Nephron (organoid): ENCODE results near the gene LTB4R2.

Experiments used
- H3K27ac Mint-ChIP-seq, 3 experiments: 2 replicates each; pipeline ENCODE4 v1.8.0; 2020; ENCODE audit warnings: mixed read lengths in 3 of 3, mild to moderate bottlenecking in 2 of 3, moderate library complexity in 1 of 3
- H3K27me3 Mint-ChIP-seq: 2 replicates; pipeline ENCODE4 v1.8.0; 2021; ENCODE audit warnings: low read depth, mild to moderate bottlenecking, moderate library complexity, mixed read lengths
- H3K36me3 Mint-ChIP-seq: 2 replicates; pipeline ENCODE4 v1.8.0; 2020; ENCODE audit warnings: low read depth, mixed read lengths
- H3K4me1 Mint-ChIP-seq: 2 replicates; pipeline ENCODE4 v1.8.0; 2020; ENCODE audit warnings: mixed read lengths
- H3K4me3 Mint-ChIP-seq, 3 experiments: 2 replicates each; pipeline ENCODE4 v1.8.0; 2020; ENCODE audit warnings: mild to moderate bottlenecking in 3 of 3, mixed read lengths in 3 of 3, moderate library complexity in 2 of 3
- H3K9me3 Mint-ChIP-seq: 2 replicates; pipeline ENCODE4 v1.8.0; 2020; ENCODE audit warnings: mixed read lengths
- CTCF ChIP-seq, 3 experiments: fragments of 200-600 bp; sonication (generic); IDR thresholded peaks; one replicate each; pipeline ENCODE4 v1.5.0; 2021; ENCODE audit warnings: antibody characterized with exemption in 3 of 3; ENCODE audit not compliant: unreplicated experiment in 3 of 3

The LTB4R2 gene

GRCh38 chr14:24309538-24310264, at the start of gene LTB4R2:
Gene LTB4R2, plus strand, starts transcription at chr14:24310140. Its CDS starts 525 bp downstream, at chr14:24310665.
- no peak within 1 kb of the TSS for H3K27ac Mint-ChIP-seq
- no peaks in the 10 kb centered on the region for H3K27me3 Mint-ChIP-seq
- no peak within 1 kb of the TSS for H3K4me3 Mint-ChIP-seq
- H3K36me3 Mint-ChIP-seq = peaks cover 33% of the 10 kb centered on the region
- H3K9me3 Mint-ChIP-seq = no peaks in the 10 kb centered on the region
- no peak for TF ChIP-seq CTCF (IDR thresholded peaks at IDR 0.05; ENCODE audit: unreplicated experiment in 3 of 3)
- peaks cover 5% of the 10 kb centered on the region for H3K4me1 Mint-ChIP-seq

- no peak overlapping the region for H3K27ac Mint-ChIP-seq
- no peaks in the 10 kb centered on the region for H3K36me3 Mint-ChIP-seq
- no peak for TF ChIP-seq CTCF (IDR thresholded peaks at IDR 0.05; ENCODE audit: unreplicated experiment in 3 of 3)
- H3K27me3 Mint-ChIP-seq = no peaks in the 10 kb centered on the region
- peaks cover 4% of the 10 kb centered on the region for H3K4me1 Mint-ChIP-seq
- H3K9me3 Mint-ChIP-seq = no peaks in the 10 kb centered on the region
- no peak overlapping the region for H3K4me3 Mint-ChIP-seq
These were observed 49.2 kb upstream of the LTB4R2 start for GRCh38 chr14:24260780-24261157.

GRCh38 chr14:24261256-24261968, 48.5 kb upstream of the LTB4R2 start:
- H3K4me3 Mint-ChIP-seq = no peak overlapping the region
- H3K27me3 Mint-ChIP-seq = no peaks in the 10 kb centered on the region
- no peaks in the 10 kb centered on the region for H3K9me3 Mint-ChIP-seq
- peaks cover 4% of the 10 kb centered on the region for H3K4me1 Mint-ChIP-seq
- no peak for TF ChIP-seq CTCF (IDR thresholded peaks at IDR 0.05; ENCODE audit: unreplicated experiment in 3 of 3)
- H3K36me3 Mint-ChIP-seq = no peaks in the 10 kb centered on the region
- no peak overlapping the region for H3K27ac Mint-ChIP-seq

GRCh38 chr14:24261969-24262327, 48.0 kb upstream of the LTB4R2 start:
- no peaks in the 10 kb centered on the region for H3K9me3 Mint-ChIP-seq
- peaks cover 4% of the 10 kb centered on the region for H3K4me1 Mint-ChIP-seq
- H3K27me3 Mint-ChIP-seq = no peaks in the 10 kb centered on the region
- peaks cover under 1% of the 10 kb centered on the region for H3K36me3 Mint-ChIP-seq
- H3K27ac Mint-ChIP-seq = no peak overlapping the region
- no peak for TF ChIP-seq CTCF (IDR thresholded peaks at IDR 0.05; ENCODE audit: unreplicated experiment in 3 of 3)
- H3K4me3 Mint-ChIP-seq = no peak overlapping the region

- H3K27me3 Mint-ChIP-seq = no peaks in the 10 kb centered on the region
- no peak within 1 kb of the TSS for H3K4me3 Mint-ChIP-seq
- no peak for TF ChIP-seq CTCF (IDR thresholded peaks at IDR 0.05; ENCODE audit: unreplicated experiment in 3 of 3)
- peaks cover 5% of the 10 kb centered on the region for H3K36me3 Mint-ChIP-seq
- H3K9me3 Mint-ChIP-seq = no peaks in the 10 kb centered on the region
- H3K27ac Mint-ChIP-seq = peak within 1 kb of the TSS in 1 of 3 experiments; percentile 48
- peaks cover 4% of the 10 kb centered on the region for H3K4me1 Mint-ChIP-seq
These were observed 46.9 kb upstream of the LTB4R2 start, which contains the start of gene TGM1 for GRCh38 chr14:24262821-24263733. Gene TGM1, minus strand, starts transcription at chr14:24263177. Its CDS starts 825 bp downstream, at chr14:24262352.
